WERI-Rb-1 (cell line): ENCODE results near the gene APBA2.

ENCODE experiments used
- DNase-seq: peaks from one replicate; pipeline ENCODE4 v3.0.0-alpha.2; 2020
- H3K27ac ChIP-seq: fragments of 250-450 bp; sonication (Bioruptor Pico); 2 replicates; pipeline ENCODE4 v1.5.1; 2020; ENCODE audit warnings: mild to moderate bottlenecking, moderate library complexity
- H3K27me3 ChIP-seq: fragments of 250-450 bp; sonication (Bioruptor Pico); 2 replicates; pipeline ENCODE4 v1.5.1; 2021; ENCODE audit warnings: mild to moderate bottlenecking, low read depth, moderate library complexity; ENCODE audit not compliant: insufficient read depth, severe bottlenecking
- H3K36me3 ChIP-seq: fragments of 250-450 bp; sonication (Bioruptor Pico); 2 replicates; pipeline ENCODE4 v1.5.1; 2020; ENCODE audit warnings: mild to moderate bottlenecking, moderate library complexity
- H3K4me3 ChIP-seq: 2 replicates; pipeline ENCODE4 v1.5.1; 2011; ENCODE audit warnings: low read depth, mild to moderate bottlenecking, control low read depth, low read length
- H3K9me3 ChIP-seq: fragments of 250-450 bp; sonication (Bioruptor Pico); 2 replicates; pipeline ENCODE4 v1.5.1; 2021; ENCODE audit warnings: mild to moderate bottlenecking, moderate library complexity; ENCODE audit not compliant: severe bottlenecking
- TF ChIP-seq, protein P1 (sequence below): IDR thresholded peaks from 2 replicates; pipeline ENCODE4 v1.5.1; 2011; ENCODE audit warnings: low read depth, mild to moderate bottlenecking, control low read depth, inconsistent platforms, low read length

APBA2 gene

GRCh38 chr15:29093696-29094343 is 208.0 kb downstream of the APBA2 start:
- no peak for DNase-seq
- Histone ChIP-seq H3K27ac (no peak overlapping the region), H3K27me3 (no peaks in the 10 kb centered on the region), H3K36me3 (0 out of 2 replicates have a peak, but pooled peaks cover under 1% of the 10 kb centered on the region), H3K4me3 (no peak overlapping the region), H3K9me3 (no peaks in the 10 kb centered on the region)
- TF ChIP-seq, protein P1, sequence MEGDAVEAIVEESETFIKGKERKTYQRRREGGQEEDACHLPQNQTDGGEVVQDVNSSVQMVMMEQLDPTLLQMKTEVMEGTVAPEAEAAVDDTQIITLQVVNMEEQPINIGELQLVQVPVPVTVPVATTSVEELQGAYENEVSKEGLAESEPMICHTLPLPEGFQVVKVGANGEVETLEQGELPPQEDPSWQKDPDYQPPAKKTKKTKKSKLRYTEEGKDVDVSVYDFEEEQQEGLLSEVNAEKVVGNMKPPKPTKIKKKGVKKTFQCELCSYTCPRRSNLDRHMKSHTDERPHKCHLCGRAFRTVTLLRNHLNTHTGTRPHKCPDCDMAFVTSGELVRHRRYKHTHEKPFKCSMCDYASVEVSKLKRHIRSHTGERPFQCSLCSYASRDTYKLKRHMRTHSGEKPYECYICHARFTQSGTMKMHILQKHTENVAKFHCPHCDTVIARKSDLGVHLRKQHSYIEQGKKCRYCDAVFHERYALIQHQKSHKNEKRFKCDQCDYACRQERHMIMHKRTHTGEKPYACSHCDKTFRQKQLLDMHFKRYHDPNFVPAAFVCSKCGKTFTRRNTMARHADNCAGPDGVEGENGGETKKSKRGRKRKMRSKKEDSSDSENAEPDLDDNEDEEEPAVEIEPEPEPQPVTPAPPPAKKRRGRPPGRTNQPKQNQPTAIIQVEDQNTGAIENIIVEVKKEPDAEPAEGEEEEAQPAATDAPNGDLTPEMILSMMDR = no peak

DNA sequence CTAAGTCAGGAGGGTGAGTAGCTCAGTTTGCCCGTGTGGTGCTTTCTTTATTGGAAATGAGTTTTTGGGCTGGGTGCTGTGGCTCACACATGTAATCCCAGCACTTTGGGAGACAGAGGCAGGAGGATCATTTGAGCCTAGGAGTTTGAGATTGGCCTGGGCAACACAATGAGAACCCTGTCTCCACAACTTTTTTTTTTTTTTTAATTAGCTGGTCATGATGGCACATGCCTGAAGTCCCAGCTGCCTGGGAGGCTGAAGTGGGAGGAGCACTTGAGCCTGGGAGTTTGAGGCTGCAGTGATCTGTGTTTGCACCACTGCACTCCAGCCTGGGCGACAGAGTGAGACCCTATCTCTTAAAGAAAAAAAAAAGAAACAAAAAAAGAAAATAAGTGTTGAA is 208.9 kb downstream of the APBA2 start:
- TF ChIP-seq, protein P1 = no peak
- Histone ChIP-seq H3K36me3 (peaks cover 4% of the 10 kb centered on the region; the same call in 1 of the 2 replicates), H3K27me3 (no peaks in the 10 kb centered on the region), H3K4me3 (no peak overlapping the region), H3K27ac (no peak overlapping the region), H3K9me3 (no peaks in the 10 kb centered on the region)
- DNase-seq = no peak

GRCh38 chr15:29095746-29096145 is 210.0 kb downstream of the APBA2 start:
- Histone ChIP-seq H3K4me3 (no peak overlapping the region), H3K36me3 (peaks cover 4% of the 10 kb centered on the region; the same call in 1 of the 2 replicates), H3K27me3 (no peaks in the 10 kb centered on the region), H3K27ac (no peak overlapping the region), H3K9me3 (no peaks in the 10 kb centered on the region)
- no peak for DNase-seq
- TF ChIP-seq, protein P1 = no peak

DNA sequence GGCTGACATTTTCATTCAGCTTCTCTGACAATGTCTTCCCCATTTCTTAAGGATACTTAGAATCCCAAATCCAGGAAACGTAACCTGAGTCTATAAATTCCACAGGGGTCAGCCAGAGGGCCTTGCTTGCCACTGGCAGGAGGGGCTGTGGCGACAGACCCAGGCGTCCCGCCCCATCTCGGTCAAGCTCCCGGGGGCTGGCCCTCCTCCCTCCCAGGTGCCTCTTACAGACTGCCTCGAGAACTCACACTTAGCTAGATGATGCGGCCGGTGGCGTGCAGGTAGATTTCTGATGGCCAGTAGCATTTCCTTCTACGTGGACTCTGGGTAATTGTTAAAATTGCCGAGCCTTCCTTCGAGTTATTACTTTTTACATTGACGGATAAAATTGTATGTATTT is 211.4 kb downstream of the APBA2 start:
- TF ChIP-seq, protein P1 = no peak
- peaks cover 4% of the 10 kb centered on the region; the same call in 1 of the 2 replicates for H3K36me3 ChIP-seq
- no peak overlapping the region for H3K27ac ChIP-seq
- H3K27me3 ChIP-seq = no peaks in the 10 kb centered on the region
- DNase-seq = no peak
- H3K9me3 ChIP-seq = no peaks in the 10 kb centered on the region
- no peak overlapping the region for H3K4me3 ChIP-seq

GRCh38 chr15:29097971-29098370 is 212.2 kb downstream of the APBA2 start:
- Histone ChIP-seq H3K9me3 (no peaks in the 10 kb centered on the region), H3K4me3 (no peak overlapping the region), H3K27ac (no peak overlapping the region), H3K36me3 (peaks cover 6% of the 10 kb centered on the region), H3K27me3 (no peaks in the 10 kb centered on the region)
- TF ChIP-seq, protein P1 = no peak
- no peak for DNase-seq

DNA sequence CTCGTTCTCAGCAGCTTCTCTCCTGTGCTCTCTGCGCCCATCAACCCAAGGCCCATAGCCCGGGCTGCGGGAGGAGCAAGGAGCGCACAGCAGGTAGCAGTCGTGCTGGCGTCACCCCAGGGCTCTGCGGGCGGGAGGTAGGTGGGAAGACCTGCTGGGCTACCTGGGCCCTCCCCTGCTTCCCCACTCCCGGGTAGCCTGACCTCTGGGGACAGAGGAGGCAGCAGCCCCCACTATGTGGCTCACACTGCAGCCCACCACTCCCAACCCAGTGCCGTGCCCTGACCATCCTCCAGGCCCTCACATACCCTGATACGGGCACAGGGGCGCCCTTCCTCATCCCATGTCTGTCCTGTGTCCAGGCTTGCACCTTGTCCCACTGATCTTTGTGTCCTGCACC is 212.9 kb downstream of the APBA2 start:
- peaks cover 6% of the 10 kb centered on the region for H3K36me3 ChIP-seq
- no peaks in the 10 kb centered on the region for H3K9me3 ChIP-seq
- no peak overlapping the region for H3K4me3 ChIP-seq
- H3K27me3 ChIP-seq = no peaks in the 10 kb centered on the region
- TF ChIP-seq, protein P1 = no peak
- DNase-seq = no peak
- no peak overlapping the region for H3K27ac ChIP-seq
